ENCODE measurements around the gene CDON. TPM values are rescaled to one million over a fixed set of nuclear protein-coding genes. Genes with fewer than 3 reads are reported as not detected.

CDON gene
- polyA plus RNA-seq, 2 of the 4 experiments (the other 2 are of a cell fraction), result 1.7 to 5.6 TPM

GRCh38 chr11:126072801-126073594 is 10.3 kb upstream of the CDON start:
- CTCF ChIA-PET, result interaction anchor here (0.6 kb wide), 1 partner anchor 1573 kb away, joined by 3 read pairs; no protein-coding TSS in a partner anchor
- ATAC-seq, result no peak
- POLR2A ChIA-PET, result no interaction called here
- no peak overlapping the region for H3K27ac ChIP-seq
- no peak overlapping the region for H3K4me3 ChIP-seq
- H3K4me2 ChIP-seq, result no peak overlapping the region
- no peak for FAIRE-seq
- H3K9me3 ChIP-seq, result no peaks in the 10 kb centered on the region
- 66% methylated on average over 9 of the region's 9 CpGs for WGBS (ENCODE audit: missing lambda C conversion rate)
- TF ChIP-seq POLR2A (IDR thresholded peaks at IDR 0.05; ENCODE audit: low read length), result no peak
- no peak for TF ChIP-seq CBX8 (IDR thresholded peaks at IDR 0.05)
- TF ChIP-seq ZFP36 (IDR thresholded peaks at IDR 0.05; ENCODE audit: borderline replicate concordance, partially characterized antibody), result no peak
- TF ChIP-seq RCOR1 (IDR thresholded peaks at IDR 0.05; ENCODE audit: low read depth, low read length), result no peak
- no peak for TF ChIP-seq REST (IDR thresholded peaks at IDR 0.05)
- no peak for TF ChIP-seq GATA3 (IDR thresholded peaks at IDR 0.05; ENCODE audit: borderline replicate concordance)
- TF ChIP-seq ZNF302 (CRISPR knock-in tag; IDR thresholded peaks at IDR 0.05), result no peak
- no peak for TF ChIP-seq EHF (CRISPR knock-in tag; IDR thresholded peaks at IDR 0.05)
- no peak for TF ChIP-seq FOSL2 (IDR thresholded peaks at IDR 0.05)
- no peak for TF ChIP-seq FOSL2 (CRISPR knock-in tag; IDR thresholded peaks at IDR 0.05)
- no peak for TF ChIP-seq RNF2 (IDR thresholded peaks at IDR 0.05; ENCODE audit: borderline replicate concordance, low read depth)
- TF ChIP-seq BHLHE40 (IDR thresholded peaks at IDR 0.05; ENCODE audit: low read depth, low read length), result no peak
- no peak for TF ChIP-seq MAZ (IDR thresholded peaks at IDR 0.05; ENCODE audit: borderline replicate concordance, low read depth, low read length)
- no peak for TF ChIP-seq ZSCAN20 (CRISPR knock-in tag; IDR thresholded peaks at IDR 0.05)
- no peak for TF ChIP-seq ZC3H11A (IDR thresholded peaks at IDR 0.05)
- no peak for TF ChIP-seq RFX5 (IDR thresholded peaks at IDR 0.05)
- no peak for TF ChIP-seq FOXS1 (CRISPR knock-in tag; IDR thresholded peaks at IDR 0.05)
- TF ChIP-seq USF2 (IDR thresholded peaks at IDR 0.05), result no peak
- TF ChIP-seq HOXB5 (CRISPR knock-in tag; IDR thresholded peaks at IDR 0.05), result no peak
- TF ChIP-seq KDM1A (IDR thresholded peaks at IDR 0.05; ENCODE audit: low read depth), result no peak
- DNase-seq (ENCODE audit: low read depth in 1 of 2, low spot score in 1 of 2), result no peak
- no peaks in the 10 kb centered on the region for H3K4me1 ChIP-seq

DNA sequence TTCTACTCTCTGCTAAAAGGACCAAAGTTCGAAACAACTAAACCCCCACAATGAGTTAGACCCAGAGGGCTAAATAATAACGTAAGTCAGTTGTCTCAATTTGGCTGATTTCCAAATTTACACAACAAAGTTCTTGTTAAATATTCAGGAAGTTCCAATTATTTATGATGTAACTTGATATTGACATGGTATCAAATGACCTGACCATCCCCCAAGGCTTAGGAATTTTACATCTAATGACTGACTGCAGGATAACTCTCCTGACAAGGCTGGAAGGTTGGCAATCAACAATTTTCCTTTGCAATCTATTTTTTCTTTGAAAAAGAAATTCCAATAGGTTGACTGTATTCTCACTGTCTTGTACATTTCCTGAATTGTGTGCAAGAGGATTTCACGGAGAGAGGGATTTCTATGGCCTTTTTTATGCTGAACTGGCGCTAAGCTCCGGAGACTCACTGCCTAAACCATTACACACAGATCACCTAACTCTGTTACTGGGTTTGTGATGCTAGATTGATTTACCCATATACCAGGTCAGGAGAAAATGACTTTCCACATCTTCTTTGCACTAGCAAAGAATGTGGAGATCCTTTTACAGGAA is 9.6 kb upstream of the CDON start:
- no peaks in the 10 kb centered on the region for H3K4me1 ChIP-seq
- H3K4me2 ChIP-seq, result no peak overlapping the region
- no peaks in the 10 kb centered on the region for H3K9me3 ChIP-seq
- no peak overlapping the region for H3K4me3 ChIP-seq
- no peak for FAIRE-seq
- H3K27ac ChIP-seq, result no peak overlapping the region
- DNase-seq (ENCODE audit: low read depth in 1 of 2, low spot score in 1 of 2), result no peak
- CTCF ChIA-PET, result no interaction called here
- ATAC-seq, result no peak
- WGBS (ENCODE audit: missing lambda C conversion rate), result 61% methylated on average over 5 of the region's 5 CpGs
- POLR2A ChIA-PET, result no interaction called here
- no peak for TF ChIP-seq ZC3H11A (IDR thresholded peaks at IDR 0.05)
- TF ChIP-seq ZNF302 (CRISPR knock-in tag; IDR thresholded peaks at IDR 0.05), result no peak
- no peak for TF ChIP-seq ZSCAN20 (CRISPR knock-in tag; IDR thresholded peaks at IDR 0.05)
- TF ChIP-seq FOSB (CRISPR knock-in tag; IDR thresholded peaks at IDR 0.05), result no peak
- TF ChIP-seq, protein P1, sequence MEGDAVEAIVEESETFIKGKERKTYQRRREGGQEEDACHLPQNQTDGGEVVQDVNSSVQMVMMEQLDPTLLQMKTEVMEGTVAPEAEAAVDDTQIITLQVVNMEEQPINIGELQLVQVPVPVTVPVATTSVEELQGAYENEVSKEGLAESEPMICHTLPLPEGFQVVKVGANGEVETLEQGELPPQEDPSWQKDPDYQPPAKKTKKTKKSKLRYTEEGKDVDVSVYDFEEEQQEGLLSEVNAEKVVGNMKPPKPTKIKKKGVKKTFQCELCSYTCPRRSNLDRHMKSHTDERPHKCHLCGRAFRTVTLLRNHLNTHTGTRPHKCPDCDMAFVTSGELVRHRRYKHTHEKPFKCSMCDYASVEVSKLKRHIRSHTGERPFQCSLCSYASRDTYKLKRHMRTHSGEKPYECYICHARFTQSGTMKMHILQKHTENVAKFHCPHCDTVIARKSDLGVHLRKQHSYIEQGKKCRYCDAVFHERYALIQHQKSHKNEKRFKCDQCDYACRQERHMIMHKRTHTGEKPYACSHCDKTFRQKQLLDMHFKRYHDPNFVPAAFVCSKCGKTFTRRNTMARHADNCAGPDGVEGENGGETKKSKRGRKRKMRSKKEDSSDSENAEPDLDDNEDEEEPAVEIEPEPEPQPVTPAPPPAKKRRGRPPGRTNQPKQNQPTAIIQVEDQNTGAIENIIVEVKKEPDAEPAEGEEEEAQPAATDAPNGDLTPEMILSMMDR (IDR thresholded peaks at IDR 0.05), result no peak
- TF ChIP-seq KDM5A (IDR thresholded peaks at IDR 0.05), result no peak
- TF ChIP-seq JUN (IDR thresholded peaks at IDR 0.05), result no peak
- no peak for TF ChIP-seq CHD2 (IDR thresholded peaks at IDR 0.05; ENCODE audit: low read length, partially characterized antibody)
- TF ChIP-seq, protein P2, sequence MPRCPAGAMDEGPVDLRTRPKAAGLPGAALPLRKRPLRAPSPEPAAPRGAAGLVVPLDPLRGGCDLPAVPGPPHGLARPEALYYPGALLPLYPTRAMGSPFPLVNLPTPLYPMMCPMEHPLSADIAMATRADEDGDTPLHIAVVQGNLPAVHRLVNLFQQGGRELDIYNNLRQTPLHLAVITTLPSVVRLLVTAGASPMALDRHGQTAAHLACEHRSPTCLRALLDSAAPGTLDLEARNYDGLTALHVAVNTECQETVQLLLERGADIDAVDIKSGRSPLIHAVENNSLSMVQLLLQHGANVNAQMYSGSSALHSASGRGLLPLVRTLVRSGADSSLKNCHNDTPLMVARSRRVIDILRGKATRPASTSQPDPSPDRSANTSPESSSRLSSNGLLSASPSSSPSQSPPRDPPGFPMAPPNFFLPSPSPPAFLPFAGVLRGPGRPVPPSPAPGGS (IDR thresholded peaks at IDR 0.05), result no peak
- TF ChIP-seq MAX (IDR thresholded peaks at IDR 0.05), result no peak
- TF ChIP-seq POLR2A (IDR thresholded peaks at IDR 0.05; ENCODE audit: low read length), result no peak
- no peak for TF ChIP-seq TP53 (CRISPR knock-in tag; IDR thresholded peaks at IDR 0.05)
- TF ChIP-seq USF2 (IDR thresholded peaks at IDR 0.05), result no peak
- no peak for TF ChIP-seq CHD4 (IDR thresholded peaks at IDR 0.05; ENCODE audit: borderline replicate concordance)
- TF ChIP-seq MAFK (IDR thresholded peaks at IDR 0.05; ENCODE audit: partially characterized antibody), result no peak
- no peak for TF ChIP-seq ZFP36 (IDR thresholded peaks at IDR 0.05; ENCODE audit: borderline replicate concordance, partially characterized antibody)
